ENCODE data around the gene CACNA1G.
A peak's percentile ranks its signal among the peaks of the same experiment; 100 is the strongest.

CACNA1G gene

DNA sequence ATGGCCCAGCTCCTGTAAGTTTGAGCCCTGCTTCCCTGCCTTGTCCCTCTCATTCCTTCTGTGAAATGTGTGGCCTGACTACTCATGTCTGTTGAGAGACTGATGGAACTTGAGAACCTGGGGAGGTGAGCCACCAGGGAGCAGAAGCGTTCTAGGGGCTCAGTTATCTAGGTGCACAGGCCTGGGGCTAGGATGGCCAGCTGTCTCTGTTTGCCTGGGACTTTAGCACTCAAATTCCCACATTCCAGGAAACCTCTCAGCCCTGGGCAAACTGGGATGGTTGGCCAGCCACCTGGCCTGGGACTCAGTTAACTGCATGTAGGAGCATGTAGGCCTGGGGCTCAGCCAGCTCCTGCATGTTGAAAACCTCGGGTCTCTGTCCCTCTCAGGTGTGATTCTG lies 37.3 kb upstream of the CACNA1G start:
- CTCF ChIA-PET: interaction anchor here (0.7 to 1.3 kb wide), 4 partner anchors 9 to 36 kb away, joined by 3 to 6 read pairs (median 4); partner anchors contain the start of gene EPN3

DNA sequence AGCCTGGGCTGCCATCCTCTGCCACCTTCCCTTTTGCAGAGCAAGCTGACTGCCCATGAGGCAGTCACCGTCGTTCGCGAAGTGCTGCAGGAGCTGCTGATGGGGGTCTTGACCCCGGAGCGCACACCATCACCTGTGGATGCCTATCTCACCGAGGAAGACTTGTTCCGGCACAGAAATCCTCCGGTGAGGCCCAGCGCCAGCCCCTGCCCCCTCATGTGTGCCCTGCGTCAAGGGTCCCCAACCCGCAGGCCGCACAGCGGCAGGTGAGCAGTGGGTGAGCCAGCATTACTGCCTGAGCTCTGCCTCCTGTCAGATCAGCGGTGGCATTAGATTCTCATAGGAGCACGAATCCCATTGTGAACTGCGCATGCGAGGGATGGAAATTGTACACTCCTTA lies 35.7 kb upstream of the CACNA1G start:
- TF ChIP-seq, protein P1, sequence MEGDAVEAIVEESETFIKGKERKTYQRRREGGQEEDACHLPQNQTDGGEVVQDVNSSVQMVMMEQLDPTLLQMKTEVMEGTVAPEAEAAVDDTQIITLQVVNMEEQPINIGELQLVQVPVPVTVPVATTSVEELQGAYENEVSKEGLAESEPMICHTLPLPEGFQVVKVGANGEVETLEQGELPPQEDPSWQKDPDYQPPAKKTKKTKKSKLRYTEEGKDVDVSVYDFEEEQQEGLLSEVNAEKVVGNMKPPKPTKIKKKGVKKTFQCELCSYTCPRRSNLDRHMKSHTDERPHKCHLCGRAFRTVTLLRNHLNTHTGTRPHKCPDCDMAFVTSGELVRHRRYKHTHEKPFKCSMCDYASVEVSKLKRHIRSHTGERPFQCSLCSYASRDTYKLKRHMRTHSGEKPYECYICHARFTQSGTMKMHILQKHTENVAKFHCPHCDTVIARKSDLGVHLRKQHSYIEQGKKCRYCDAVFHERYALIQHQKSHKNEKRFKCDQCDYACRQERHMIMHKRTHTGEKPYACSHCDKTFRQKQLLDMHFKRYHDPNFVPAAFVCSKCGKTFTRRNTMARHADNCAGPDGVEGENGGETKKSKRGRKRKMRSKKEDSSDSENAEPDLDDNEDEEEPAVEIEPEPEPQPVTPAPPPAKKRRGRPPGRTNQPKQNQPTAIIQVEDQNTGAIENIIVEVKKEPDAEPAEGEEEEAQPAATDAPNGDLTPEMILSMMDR (conservative IDR thresholded peaks at IDR 0.05; ENCODE audit: low read depth): no peak
- ChIA-PET POLR2A (ENCODE audit: low non-redundant PET) (no interaction called here), CTCF (no interaction called here)
- H3K27ac ChIP-seq: no peak overlapping the region
- DNase-seq (ENCODE audit: low spot score): no peak

More for the DNA sequence above, 37.3 kb upstream of the CACNA1G start:
- TF ChIP-seq, protein P1 (conservative IDR thresholded peaks at IDR 0.05; ENCODE audit: low read depth): no peak
- peak; percentile 80 for DNase-seq (ENCODE audit: low spot score)
- H3K27ac ChIP-seq: peak overlapping the region; percentile 81
- POLR2A ChIA-PET (ENCODE audit: low non-redundant PET): no interaction called here

GRCh38 chr17:50527155-50527762 lies 33.3 kb upstream of the CACNA1G start:
- DNase-seq (ENCODE audit: low spot score): no peak
- POLR2A ChIA-PET (ENCODE audit: low non-redundant PET): no interaction called here
- H3K27ac ChIP-seq: no peak overlapping the region
- TF ChIP-seq, protein P1 (conservative IDR thresholded peaks at IDR 0.05; ENCODE audit: low read depth): no peak
- CTCF ChIA-PET: interaction anchor here (0.7 kb wide), 1 partner anchor 766 kb away, joined by 5 read pairs; no protein-coding TSS in a partner anchor

DNA sequence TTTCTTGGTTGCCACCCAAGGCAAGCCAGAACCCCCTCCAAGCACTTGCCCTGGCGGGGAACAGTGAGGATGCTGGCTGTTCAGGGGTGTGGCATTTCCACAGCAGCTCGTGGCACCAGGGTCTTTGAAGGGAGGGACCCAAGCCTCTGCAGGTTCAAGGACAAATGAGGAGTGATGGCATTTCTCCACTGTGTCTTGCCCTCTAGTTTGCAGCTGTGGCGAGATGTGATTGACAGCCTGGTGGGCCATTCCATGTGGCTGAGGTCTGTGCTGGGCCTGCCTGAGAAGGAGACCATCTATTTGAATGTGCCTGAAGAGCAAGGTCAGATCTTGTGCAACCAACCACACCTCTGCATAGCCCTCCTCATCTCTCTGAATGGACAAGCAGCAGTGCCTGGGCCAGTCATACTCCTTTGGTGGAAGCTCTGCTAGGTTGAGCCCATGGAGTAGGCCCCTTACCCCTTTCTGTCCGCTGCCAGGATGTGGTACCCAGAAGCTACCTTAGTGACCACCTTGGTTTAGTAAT lies 32.5 kb upstream of the CACNA1G start:
- TF ChIP-seq, protein P1 (conservative IDR thresholded peaks at IDR 0.05; ENCODE audit: low read depth): no peak
- H3K27ac ChIP-seq: no peak overlapping the region
- POLR2A ChIA-PET (ENCODE audit: low non-redundant PET): no interaction called here
- CTCF ChIA-PET: interaction anchor here (0.5 to 0.8 kb wide), 2 partner anchors 23 to 155 kb away, joined by 3 read pairs; partner anchors contain the start of genes EME1 and MRPL27
- no peak for DNase-seq (ENCODE audit: low spot score)

DNA sequence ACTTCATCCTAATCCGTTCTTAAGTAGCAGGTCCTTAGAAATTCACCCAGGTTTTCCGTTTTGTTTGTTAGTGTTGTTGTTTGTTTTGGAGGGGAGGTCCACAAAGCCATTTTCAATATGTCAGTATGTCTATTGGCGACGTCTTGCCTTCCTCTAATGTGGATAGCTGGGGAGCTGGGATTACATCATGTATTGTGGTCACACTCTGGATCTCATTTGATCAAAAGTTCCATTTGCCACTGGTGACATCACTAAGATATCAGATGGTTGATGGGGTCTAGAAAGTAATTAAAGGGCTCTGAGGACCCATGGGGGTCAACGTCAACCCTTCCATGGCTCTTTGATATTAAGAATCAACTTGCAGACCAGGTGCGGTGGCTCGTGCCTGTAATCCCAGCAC lies 30.7 kb upstream of the CACNA1G start:
- CTCF ChIA-PET: interaction anchor here (0.7 kb wide), 1 partner anchor 865 kb away, joined by 3 read pairs; no protein-coding TSS in a partner anchor
- H3K27ac ChIP-seq: no peak overlapping the region
- no peak for DNase-seq (ENCODE audit: low spot score)
- TF ChIP-seq, protein P1 (conservative IDR thresholded peaks at IDR 0.05; ENCODE audit: low read depth): no peak
- POLR2A ChIA-PET (ENCODE audit: low non-redundant PET): no interaction called here

DNA sequence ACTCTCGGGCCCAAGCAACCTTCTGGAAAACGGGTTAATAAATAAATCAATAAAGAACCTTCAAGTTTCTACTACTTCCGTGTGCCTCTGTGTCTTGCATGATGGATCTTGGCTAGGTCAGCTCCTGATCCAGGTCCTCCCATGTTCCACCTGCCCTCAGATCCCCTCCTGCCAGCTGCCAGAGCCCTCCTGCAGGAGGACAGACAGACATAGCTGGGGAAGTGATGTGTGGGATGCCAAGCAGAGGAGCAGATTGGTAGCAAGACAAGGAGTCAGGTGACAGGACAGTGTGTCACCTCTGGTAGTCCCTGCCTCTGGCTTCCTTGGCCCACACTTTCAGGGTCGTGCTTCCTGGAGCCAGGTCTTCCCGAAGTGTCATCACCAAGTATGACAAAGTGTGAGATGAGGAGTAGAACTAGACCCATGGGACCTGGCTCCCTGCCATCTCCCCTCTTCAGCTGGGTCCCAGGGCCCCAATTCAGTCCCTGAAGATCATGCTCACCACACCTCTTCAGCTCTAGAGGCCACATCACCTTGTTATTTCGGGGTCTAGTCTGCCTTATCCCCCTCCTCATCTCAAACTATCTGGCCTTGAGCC lies 29.0 kb upstream of the CACNA1G start:
- TF ChIP-seq, protein P1 (conservative IDR thresholded peaks at IDR 0.05; ENCODE audit: low read depth): no peak
- ChIA-PET POLR2A (ENCODE audit: low non-redundant PET) (no interaction called here), CTCF (interaction anchor here (0.7 to 2.0 kb wide), 6 partner anchors 8 to 95 kb away, joined by 3 to 15 read pairs (median 4); partner anchors contain the start of gene RSAD1)
- no peak overlapping the region for H3K27ac ChIP-seq
- DNase-seq (ENCODE audit: low spot score): no peak

All from RWPE1 (cell line).